Thyroid gland (tissue), 4 donors: ENCODE results near the gene KANK3. TPM values are rescaled to one million over a fixed set of nuclear protein-coding genes. Genes with fewer than 3 reads are reported as not detected.

ENCODE experiments used
- DNase-seq, 2 donors: peaks; one replicate each; pipeline ENCODE4 v3.0.0-alpha.2; 2019
- H3K27ac ChIP-seq, 3 donors: fragments of 200-600 bp; sonication (generic); 1 replicate in 2 of 3; 2 replicates in 1 of 3; pipeline ENCODE4 v1.5.1; 2016 to 2019; ENCODE audit warnings: mild to moderate bottlenecking in 1 of 3, moderate library complexity in 1 of 3
- H3K27me3 ChIP-seq: fragments of 200-600 bp; sonication (generic); one replicate; pipeline ENCODE4 v1.5.1; 2019
- H3K36me3 ChIP-seq, 2 donors: fragments of 200-600 bp; sonication (generic); one replicate each; pipeline ENCODE4 v1.5.1; 2016 to 2019
- H3K4me1 ChIP-seq, 2 donors: fragments of 200-600 bp; sonication (generic); one replicate each; pipeline ENCODE4 v1.5.1; 2017 to 2019
- H3K4me3 ChIP-seq, 3 donors: fragments of 200-600 bp; sonication (generic); replicated peaks in 1 of 3; 1 replicate in 2 of 3; 2 replicates in 1 of 3; pipeline ENCODE4 v1.5.1; 2016; ENCODE audit warnings: mild to moderate bottlenecking in 1 of 3
- H3K9me3 ChIP-seq: fragments of 200-600 bp; sonication (generic); one replicate; pipeline ENCODE4 v1.5.1; 2017
- CTCF ChIP-seq, 6 experiments: fragments of 200-600 bp in 3 of 6; fragments of 450-650 bp in 3 of 6; sonication (generic) in 3 of 6; IDR thresholded peaks; one replicate each; pipeline ENCODE4 v1.5.1; 2016 to 2019; ENCODE audit warnings: antibody characterized with exemption in 6 of 6, mild to moderate bottlenecking in 2 of 6, inconsistent platforms in 1 of 6, moderate library complexity in 1 of 6
- POLR2A ChIP-seq, 2 donors: fragments of 450-650 bp; IDR thresholded peaks; one replicate each; pipeline ENCODE4 v1.6.1; 2017; ENCODE audit warnings: antibody characterized with exemption in 2 of 2, mild to moderate bottlenecking in 2 of 2, moderate library complexity in 1 of 2
- WGBS, 2 donors: methylation state at CpG; one replicate each; pipeline ENCODE4 v1.1.5; 2017; 5-methylcytosine and 5-hydroxymethylcytosine counted together
- intact Hi-C: fragments of 100-400 bp; cut with DNase I; formaldehyde crosslinking; loops from one replicate; pipeline ENCODE4 v1.15.1; 2023
- total RNA-seq, 4 donors: library from RNA; depleted of rRNA; stranded (reverse); fragments of >200 nt; gene quantifications; one replicate each; pipeline ENCODE4 v1.2.3, GENCODE V29; 2016

KANK3 gene
- total RNA-seq, 4 donors from 2014 or later, result 21.1 to 49.7 (median 30.5) TPM

GRCh38 chr19:8334458-8335342, 8.4 kb downstream of the KANK3 start:
- Histone ChIP-seq H3K36me3 (no peaks in the 10 kb centered on the region), H3K4me1 (peaks cover 0 to 20% of the 10 kb centered on the region in 2 donors), H3K27me3 (no peaks in the 10 kb centered on the region), H3K4me3 (peak overlapping the region in 1 of 3 donors; percentile 21), H3K27ac (no peak overlapping the region), H3K9me3 (no peaks in the 10 kb centered on the region)
- intact Hi-C loops, result loop anchor here (10.0 kb wide), 1 partner anchor 250 kb away; no protein-coding TSS in a partner anchor
- TF ChIP-seq POLR2A (IDR thresholded peaks at IDR 0.05) (no peak), CTCF (IDR thresholded peaks at IDR 0.05) (no peak)
- peak; percentile 59 to 64 for DNase-seq
- WGBS, 2 donors, result 15 to 24% methylated on average over 4 to 9 of the region's 117 CpGs

- no peaks in the 10 kb centered on the region for H3K27me3 ChIP-seq
- DNase-seq, result no peak
Observed at GRCh38 chr19:8333767-8334457, 9.2 kb downstream of the KANK3 start.

GRCh38 chr19:8332976-8333766, 9.9 kb downstream of the KANK3 start:
- Histone ChIP-seq H3K27me3 (no peaks in the 10 kb centered on the region), H3K4me3 (no peak overlapping the region), H3K9me3 (no peaks in the 10 kb centered on the region), H3K4me1 (peaks cover 0 to 20% of the 10 kb centered on the region in 2 donors), H3K36me3 (no peaks in the 10 kb centered on the region), H3K27ac (no peak overlapping the region)
- intact Hi-C loops, result loop anchor here (10.0 kb wide), 1 partner anchor 252 kb away; no protein-coding TSS in a partner anchor
- TF ChIP-seq CTCF (IDR thresholded peaks at IDR 0.05) (no peak), POLR2A (IDR thresholded peaks at IDR 0.05) (no peak)
- WGBS, 2 donors, result 18 to 27% methylated on average over 28 to 33 of the region's 52 CpGs
- peak; percentile 49 to 56 for DNase-seq

More at GRCh38 chr19:8333767-8334457, 9.2 kb downstream of the KANK3 start:
- no peak overlapping the region for H3K27ac ChIP-seq
- WGBS, 2 donors, result 16 to 19% methylated on average over 6 to 14 of the region's 48 CpGs
- peak overlapping the region in 1 of 3 donors; percentile 21 for H3K4me3 ChIP-seq
- intact Hi-C loops, result loop anchor here (10.0 kb wide), 1 partner anchor 251 kb away; no protein-coding TSS in a partner anchor
- H3K9me3 ChIP-seq, result no peaks in the 10 kb centered on the region
- no peak for TF ChIP-seq POLR2A (IDR thresholded peaks at IDR 0.05)
- no peak for TF ChIP-seq CTCF (IDR thresholded peaks at IDR 0.05)
- H3K4me1 ChIP-seq, result peaks cover 0 to 20% of the 10 kb centered on the region in 2 donors
- no peaks in the 10 kb centered on the region for H3K36me3 ChIP-seq

- DNase-seq, result no peak
- TF ChIP-seq POLR2A (IDR thresholded peaks at IDR 0.05), result no peak
- no peak for TF ChIP-seq CTCF (IDR thresholded peaks at IDR 0.05)
- no peaks in the 10 kb centered on the region for H3K9me3 ChIP-seq
- intact Hi-C loops, result loop anchor here (10.0 kb wide), 1 partner anchor 253 kb away; no protein-coding TSS in a partner anchor
- H3K4me1 ChIP-seq, result peaks cover 0 to 20% of the 10 kb centered on the region in 2 donors
- WGBS, 2 donors, result 68 to 87% methylated on average over 7 to 8 of the region's 8 CpGs
- H3K36me3 ChIP-seq, result no peaks in the 10 kb centered on the region
- no peak overlapping the region for H3K27ac ChIP-seq
- H3K27me3 ChIP-seq, result no peaks in the 10 kb centered on the region
- no peak overlapping the region for H3K4me3 ChIP-seq
Observed at GRCh38 chr19:8331263-8331845, 11.7 kb downstream of the KANK3 start.
